GM12874 (cell line): ENCODE data around the gene BMPR1B.

Experiments
- CTCF ChIP-seq: IDR thresholded peaks from 2 replicates; pipeline ENCODE4 v1.5.1; 2011; ENCODE audit warnings: low read depth, mild to moderate bottlenecking, control low read depth, low read length, moderate library complexity; ENCODE audit not compliant: insufficient read depth

Gene BMPR1B

DNA sequence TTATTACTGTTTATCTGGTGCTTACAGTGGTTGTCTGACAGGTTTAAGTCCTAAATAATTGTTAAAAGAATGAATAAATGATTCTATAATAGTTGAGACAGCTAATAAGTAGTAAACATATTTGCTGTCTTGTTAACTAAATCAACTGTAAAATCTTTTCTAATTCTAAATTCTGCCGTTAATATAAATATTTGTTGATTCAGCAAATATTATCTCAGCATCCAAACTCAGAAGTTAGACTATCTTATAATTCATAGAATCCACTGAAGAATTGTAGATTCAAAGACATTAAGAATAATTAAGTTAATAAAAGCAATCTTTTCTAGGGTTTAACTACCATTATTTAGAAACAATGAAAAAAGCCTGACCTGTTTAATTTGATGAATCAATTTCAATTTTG lies 256.3 kb downstream of the BMPR1B start:
- no peak for TF ChIP-seq CTCF

- no peak for TF ChIP-seq CTCF
These were observed 259.7 kb downstream of the BMPR1B start for GRCh38 chr4:95017305-95018064.

DNA sequence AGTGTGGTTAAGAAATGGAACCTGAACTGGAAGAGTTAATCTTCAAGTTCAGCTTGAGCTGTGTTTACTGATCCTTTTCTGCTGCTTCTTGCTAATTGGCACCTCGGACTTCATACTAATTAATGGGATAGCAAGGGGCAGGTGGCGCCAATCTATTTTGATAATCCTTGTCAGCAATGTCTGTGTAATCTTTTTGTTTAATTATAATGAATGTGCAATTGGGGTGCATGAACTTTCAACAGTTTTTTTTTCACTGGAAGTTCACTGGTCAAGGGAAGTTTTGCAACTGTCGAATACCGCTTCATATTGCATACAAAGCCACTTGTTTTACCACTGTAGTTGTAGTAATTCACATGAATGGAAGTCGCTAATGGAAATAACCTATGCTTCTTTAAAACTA lies 261.0 kb downstream of the BMPR1B start:
- no peak for TF ChIP-seq CTCF

DNA sequence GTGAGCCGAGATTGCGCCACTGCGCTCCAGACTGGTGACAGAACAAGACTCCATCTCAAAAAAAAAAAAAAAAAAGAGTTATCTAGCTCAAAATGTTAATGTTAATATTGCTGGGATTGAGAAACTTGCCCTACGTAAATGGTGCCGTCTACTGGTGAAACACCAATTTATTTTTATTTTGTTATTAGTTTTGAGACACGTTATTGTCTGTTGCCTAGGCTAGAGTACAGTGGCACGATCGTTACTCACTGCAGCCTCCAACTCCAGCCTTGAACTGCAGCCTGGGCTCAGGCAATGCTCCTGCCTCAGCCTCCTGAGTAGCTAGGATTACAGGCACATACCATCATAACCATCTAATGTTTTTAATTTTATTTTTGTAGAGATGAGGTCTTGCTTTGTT lies 262.8 kb downstream of the BMPR1B start:
- no peak for TF ChIP-seq CTCF

DNA sequence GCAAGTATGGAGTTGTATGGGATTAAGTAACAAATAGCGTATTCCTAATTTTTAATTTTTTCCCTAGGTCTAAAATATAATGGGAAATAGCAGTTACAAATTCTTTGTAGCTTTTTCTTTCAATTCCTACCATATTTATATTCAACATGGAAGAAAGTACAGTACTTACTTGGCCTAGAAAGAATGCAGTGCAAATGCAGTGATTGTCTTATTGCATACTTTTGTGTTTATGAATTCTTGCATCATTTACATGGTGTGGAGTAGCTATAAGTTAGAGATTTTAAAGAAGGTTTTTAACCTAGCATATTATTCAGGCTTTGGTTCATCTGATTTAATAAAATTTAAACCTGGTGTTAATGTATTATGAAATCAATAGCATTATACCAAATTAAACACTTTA lies 263.3 kb downstream of the BMPR1B start:
- no peak for TF ChIP-seq CTCF

- no peak for TF ChIP-seq CTCF
These were observed 265.4 kb downstream of the BMPR1B start for GRCh38 chr4:95023110-95023509.

DNA sequence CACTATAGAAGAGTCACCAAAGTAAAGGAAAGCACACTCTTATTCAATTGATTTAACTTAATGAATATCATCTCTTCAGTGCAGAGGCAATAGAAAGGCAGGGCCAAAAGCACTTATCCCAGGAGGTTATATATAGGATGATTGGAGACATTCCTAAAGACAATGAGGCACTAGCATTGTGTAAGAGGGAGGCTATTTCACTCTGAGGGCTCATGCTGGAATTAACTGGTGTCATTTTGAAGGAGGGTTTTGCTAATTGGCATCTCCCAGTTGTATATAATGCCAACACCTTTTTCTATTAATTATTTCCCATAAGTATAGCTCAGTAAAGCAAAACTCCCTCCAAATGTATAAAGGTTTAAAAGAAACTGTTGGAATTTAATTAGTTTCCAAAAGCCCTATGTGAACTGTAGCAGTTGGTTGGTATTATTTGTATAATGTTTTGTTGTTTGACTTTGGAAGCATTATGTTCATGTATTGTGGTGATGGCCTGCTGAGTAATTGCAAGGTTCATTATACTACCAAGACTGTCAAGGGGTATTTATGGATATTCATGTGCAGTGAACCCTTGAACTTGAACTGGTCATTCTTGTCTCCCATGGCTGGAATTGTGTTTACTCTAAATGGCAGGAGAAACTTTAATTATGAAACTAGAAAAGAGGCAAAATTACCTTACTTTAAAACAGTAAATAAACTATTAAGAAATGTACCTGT lies 270.3 kb downstream of the BMPR1B start:
- TF ChIP-seq CTCF, result no peak
